Mucosa of gallbladder (tissue), 1 donor: ENCODE measurements around the gene UBE2S. TPM values are rescaled to one million over a fixed set of nuclear protein-coding genes. Genes with fewer than 3 reads are reported as not detected.
"Not testable (repeated sequence)": the region's sequence is repeated elsewhere in the genome, so short reads cannot be mapped to it uniquely, and the experiment has no call there.

Source experiments
- DNase-seq: peaks from one replicate; pipeline ENCODE4 v3.0.0-alpha.2; 2020; ENCODE audit warnings: low spot score
- total RNA-seq: library from RNA; stranded (reverse); gene quantifications from one replicate; pipeline ENCODE4 v1.2.1, GENCODE V29; 2021
- donor health status: DM: no; HTN: no; CAD: no.

Gene UBE2S
- total RNA-seq, 1 donor from 2014 or later, result 26.4 TPM

GRCh38 chr19:55440411-55441105 is 33.0 kb upstream of the UBE2S start:
- DNase-seq, result no peak

GRCh38 chr19:55439052-55439451 is 31.5 kb upstream of the UBE2S start:
- DNase-seq, result no peak

DNA sequence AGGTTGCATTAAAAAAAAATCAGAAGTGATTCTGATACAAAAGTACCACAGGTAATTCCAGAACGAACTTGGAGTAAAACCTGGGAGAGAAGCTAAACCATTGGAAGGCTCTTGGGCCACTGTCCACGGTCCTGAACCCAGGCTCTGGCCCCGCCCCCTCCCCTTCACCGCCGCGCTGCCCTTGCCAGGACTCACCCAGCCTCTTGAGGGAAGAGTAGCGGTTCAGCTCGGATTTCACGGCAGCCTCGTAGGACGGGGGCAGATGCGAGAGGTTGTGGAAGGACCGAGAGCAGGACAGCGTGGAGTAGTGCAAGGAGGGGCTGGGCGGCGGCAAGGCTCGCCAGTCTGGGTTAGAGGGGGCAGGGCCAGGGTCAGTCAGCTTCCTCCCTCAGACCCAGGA is 29.8 kb upstream of the UBE2S start:
- DNase-seq, result peak; percentile 65

DNA sequence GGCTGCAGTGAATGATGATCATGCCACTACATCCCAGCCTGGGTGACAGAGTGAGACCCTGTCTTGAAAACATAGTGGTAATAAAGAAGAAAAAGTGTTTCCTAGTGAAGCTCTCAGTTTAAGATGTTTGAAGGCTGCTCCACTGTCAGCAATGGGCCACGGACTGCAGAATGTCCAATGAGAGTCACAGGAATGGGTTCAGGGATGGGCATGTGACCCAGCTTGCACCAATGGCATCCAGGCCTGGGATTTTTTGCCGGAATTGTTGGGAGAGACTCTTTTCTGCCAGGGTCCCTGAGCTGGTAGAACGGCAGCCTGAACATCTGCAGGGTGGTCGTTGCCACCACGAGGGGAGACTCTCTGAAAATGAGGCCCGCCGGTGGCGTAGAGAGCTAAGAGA is 29.3 kb upstream of the UBE2S start:
- DNase-seq, result no peak

DNA sequence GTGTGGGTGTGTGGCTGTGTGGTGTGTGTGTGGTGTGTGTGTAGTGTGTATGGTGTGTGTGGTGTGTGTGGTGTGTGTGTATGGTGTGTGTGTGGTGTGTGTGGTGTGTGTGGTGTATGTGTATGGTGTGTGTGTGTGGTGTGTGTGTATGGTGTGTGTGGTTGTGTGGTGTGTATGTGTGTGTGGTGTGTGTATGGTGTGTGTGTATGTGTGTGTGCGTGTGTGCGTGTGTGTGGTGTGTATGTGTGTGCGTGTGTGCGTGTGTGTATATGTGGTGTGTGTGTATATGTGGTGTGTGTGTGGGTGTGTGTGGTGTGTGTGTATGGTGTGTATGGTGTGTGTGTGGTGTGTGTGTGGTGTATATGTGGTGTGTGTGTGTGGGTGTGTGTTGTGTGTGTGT is 27.4 kb upstream of the UBE2S start:
- no peak for DNase-seq

DNA sequence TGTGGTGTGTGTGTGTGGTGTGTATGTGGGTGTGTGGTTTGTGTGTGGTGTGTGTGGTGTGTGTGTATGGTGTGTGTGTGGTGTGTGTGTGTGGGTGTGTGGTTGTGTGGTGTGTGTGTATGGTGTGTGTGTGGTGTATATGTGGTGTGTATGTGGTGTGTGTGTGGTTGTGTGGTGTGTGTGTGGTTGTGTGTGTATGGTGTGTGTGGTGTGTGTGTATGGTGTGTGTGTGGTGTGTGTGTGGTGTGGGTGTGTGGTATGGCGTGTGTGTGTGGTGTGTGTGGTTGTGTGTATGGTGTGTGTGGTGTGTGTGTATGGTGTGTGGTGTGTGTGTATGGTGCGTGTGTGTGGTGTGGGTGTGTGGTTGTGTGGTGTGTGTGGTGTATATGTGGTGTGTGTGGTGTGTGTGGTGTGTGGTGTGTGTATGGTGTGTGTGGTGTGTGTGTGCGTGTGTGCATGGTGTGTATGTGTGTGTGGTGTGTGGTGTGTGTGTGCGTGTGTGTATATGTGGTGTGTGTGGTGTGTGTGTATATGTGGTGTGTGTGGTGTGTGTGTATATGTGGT is 26.9 kb upstream of the UBE2S start:
- DNase-seq, result no peak

DNA sequence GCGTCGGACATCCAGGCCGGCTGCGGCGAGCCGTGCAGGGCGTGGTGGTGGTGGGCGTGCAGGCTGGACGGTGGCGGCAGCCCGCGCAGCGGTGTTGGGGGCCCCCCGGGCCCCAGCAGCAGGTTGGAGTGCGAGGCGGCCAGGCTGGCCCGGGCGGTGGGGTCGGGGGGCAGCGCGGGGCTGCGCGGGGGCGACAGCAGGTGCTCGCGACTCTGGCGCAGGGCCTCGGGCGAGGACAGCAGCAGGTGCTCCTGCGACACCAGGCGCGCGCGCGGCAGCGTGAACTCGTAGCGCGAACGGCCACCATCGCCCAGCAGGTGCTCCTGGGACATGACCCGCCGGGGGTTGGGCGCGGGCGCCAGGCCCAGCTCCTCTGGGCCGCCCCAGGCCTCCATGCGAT is 25.7 kb upstream of the UBE2S start:
- no peak for DNase-seq

GRCh38 chr19:55432241-55432959 is 24.8 kb upstream of the UBE2S start:
- DNase-seq, result no peak

DNA sequence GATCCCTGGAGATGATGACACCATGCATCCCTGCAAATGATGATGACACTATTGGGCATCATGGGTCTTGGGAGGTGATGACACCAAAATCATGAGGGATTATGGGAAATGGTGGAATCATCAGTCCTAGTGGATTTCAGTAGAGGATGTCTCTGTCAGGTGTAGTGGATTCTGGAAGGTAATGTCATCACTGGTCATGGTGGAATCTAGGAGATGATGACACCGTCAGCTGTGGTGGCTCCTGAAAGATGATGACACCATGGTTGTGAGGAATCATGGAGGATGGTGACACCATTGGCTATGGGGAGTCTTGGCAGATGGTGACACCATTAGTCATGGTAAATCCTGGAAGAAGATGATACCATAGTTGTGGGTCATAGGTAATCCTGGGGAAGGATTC is 23.6 kb upstream of the UBE2S start:
- no peak for DNase-seq

DNA sequence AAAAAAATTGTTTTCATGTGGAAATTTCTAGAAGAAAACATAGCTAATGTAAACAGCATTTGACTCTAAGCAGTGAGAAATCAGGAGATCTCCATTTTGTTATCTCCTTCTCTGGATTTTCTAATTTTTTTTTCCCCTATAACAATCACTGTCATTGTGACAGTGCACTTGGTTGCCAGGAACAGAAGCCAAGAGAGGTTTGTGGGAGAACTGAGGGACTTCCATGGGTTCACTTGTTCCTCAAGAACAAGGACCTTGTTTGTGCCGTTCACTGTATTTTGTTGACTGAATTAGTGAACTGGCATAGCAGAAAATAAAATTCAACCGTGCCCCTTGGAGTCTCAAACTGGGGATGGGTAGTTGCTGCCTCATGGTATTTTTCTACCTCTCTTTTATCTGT is 18.5 kb upstream of the UBE2S start:
- DNase-seq, result no peak

- DNase-seq, result no peak
Measured at GRCh38 chr19:55424518-55424917, 16.9 kb upstream of the UBE2S start.

DNA sequence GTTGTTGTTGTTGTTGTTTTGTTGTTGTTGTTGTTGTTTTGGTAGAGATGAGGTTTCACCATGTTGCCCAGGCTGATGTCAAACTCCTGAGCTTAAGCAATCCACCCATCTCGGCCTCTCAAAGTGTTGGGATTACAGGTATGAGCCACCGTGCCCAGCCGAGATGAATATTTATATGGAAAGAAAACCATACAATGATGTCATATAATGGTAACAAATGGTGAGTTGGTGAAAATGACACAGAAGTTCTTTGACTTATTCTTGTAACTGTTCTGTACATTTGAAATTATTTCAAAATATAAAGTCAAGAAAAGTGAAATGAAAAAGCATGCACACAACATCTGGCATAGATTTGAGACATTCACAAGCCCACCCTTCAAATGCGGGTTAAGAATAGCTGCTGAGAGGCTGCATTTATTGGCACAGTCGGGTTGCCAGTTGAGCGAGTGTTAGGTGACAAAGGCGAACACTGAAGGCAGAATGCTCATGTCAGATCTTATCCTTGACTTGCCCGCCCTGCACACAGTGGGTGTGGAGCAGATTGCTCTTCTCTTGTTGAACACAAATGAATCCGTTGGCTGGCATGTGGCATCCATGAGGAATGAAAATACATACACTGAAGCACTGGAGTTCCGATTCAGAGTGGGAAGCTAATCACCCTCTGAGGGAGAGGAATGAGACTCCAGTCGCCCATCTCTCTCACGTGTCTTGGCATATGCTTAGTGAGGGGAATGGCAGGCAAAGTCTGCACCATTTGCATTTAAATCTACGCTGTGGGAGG is 15.8 kb upstream of the UBE2S start:
- DNase-seq, result no peak

DNA sequence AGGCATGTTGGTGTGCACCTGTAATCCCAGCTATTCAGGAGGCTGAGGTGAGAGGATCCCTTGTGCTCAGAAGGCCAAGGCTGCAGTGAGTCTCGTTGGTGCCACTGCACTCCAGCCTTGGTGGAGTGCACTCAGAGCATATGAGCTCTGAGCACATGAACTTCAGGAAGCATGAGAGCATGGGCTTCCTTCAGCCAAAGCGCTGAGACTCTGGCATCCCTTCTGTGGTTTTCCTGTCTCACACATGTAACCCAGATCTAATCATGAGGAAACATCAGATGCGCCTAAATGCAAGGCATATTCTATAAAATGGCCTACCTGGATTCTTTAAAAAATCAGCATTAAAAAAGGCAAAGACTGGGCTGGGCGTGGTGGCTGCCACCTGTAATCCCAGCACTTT is 13.7 kb upstream of the UBE2S start:
- not testable (repeated sequence) for DNase-seq

- DNase-seq, result no peak
Measured at GRCh38 chr19:55419624-55420236, 12.1 kb upstream of the UBE2S start.

- no peak for DNase-seq
Measured at GRCh38 chr19:55419103-55419502, 11.5 kb upstream of the UBE2S start.

- DNase-seq, result peak; percentile 65
Measured at GRCh38 chr19:55418185-55418584, 10.6 kb upstream of the UBE2S start.

- DNase-seq, result no peak
Measured at GRCh38 chr19:55410168-55410567, 2.6 kb upstream of the UBE2S start.

GRCh38 chr19:55409179-55409578 is 1.6 kb upstream of the UBE2S start:
- DNase-seq, result not testable (repeated sequence)

DNA sequence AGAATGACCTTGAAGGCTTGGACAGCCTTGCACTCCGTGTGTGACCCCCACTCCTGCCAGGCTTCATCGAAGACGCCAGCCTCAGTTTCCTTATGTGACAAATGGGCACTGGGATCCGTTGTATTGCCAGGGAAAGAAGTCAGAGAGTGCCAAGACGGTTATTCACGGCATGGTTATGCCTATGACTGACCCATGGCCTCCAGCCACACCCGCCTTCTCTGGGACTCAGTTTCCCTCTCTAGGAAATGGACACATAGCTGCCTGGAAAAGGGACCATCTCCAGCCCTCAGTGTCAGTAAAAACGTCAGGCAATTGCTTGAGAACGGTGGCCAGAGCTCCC is 915 bp upstream of the UBE2S start:
- DNase-seq, result no peak

DNA sequence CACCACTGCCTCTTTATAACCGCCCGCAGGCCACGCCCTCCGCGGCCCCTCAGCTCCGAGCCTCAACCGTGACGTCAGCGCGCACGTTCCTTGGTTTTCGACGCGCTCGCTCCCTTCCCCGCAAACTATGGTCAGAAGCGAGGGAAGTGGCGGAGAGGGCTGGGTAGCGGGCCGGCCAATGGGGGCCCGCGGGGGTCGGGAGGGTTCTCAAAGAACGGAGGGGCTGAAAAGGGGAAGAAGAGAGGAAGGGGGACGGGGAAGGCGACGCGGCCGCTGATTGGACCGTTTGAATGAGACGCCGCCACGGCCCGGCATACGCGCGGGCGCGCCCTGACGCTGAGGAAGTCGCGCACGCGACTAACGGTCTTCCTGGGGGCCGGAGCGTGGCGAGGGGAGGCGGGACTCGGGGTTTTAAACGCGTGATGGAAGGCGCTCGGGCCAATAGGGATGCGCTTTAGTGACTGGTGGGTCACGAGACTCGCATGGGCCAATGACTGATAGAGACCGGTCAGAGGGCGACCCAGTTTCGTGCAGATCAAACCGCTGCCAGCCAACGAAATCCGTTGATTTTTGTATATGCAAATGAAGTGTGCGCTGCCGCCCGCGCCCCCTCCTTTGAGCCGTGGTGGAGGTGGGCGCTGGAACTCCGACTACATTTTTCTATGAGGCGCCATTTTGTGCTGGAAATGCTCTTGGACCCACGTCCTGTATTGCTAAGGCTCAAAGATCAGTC is 378 bp upstream of the UBE2S start:
- peak; percentile 99 for DNase-seq

GRCh38 chr19:55406826-55407549 is 600 bp downstream of the UBE2S start:
- DNase-seq, result no peak
